ENCODE data around the gene IFRD2. TPM values are rescaled to one million over a fixed set of nuclear protein-coding genes. Genes with fewer than 3 reads are reported as not detected.

IFRD2 gene
- total RNA-seq, 2 experiments from 2014 or later = 30.0 to 30.4 TPM

- H3K27ac Mint-ChIP-seq = peak within 1 kb of the TSS; percentile 92
- no peaks in the 10 kb centered on the region for H3K9me3 Mint-ChIP-seq
- TF ChIP-seq CTCF (IDR thresholded peaks at IDR 0.05) = no peak
- H3K27me3 Mint-ChIP-seq = no peaks in the 10 kb centered on the region
- CTCF ChIA-PET = interaction anchor here (0.6 to 1.6 kb wide), 2 partner anchors 9 to 19 kb away, joined by 3 to 5 read pairs; no protein-coding TSS in a partner anchor
- intact Hi-C loops (cut with DNase I, micrococcal nuclease) = loop anchor here in 1 of 2 experiments (1.0 kb wide), 1 partner anchor 9 kb away; no protein-coding TSS in a partner anchor
- POLR2A ChIA-PET = interaction anchor here (0.5 to 4.7 kb wide), 14 partner anchors 10 to 1855 kb away, joined by 3 to 58 read pairs (median 4); partner anchors contain the start of genes CYB561D2, HYAL3, MANF and NAA80
- Histone ChIP-seq H3K36me3 (ENCODE audit: insufficient read depth, low read length) (peaks cover 45% of the 10 kb centered on the region), H3K9me3 (ENCODE audit: control insufficient read depth in 1 of 2, insufficient read depth in 1 of 2, low read length in 2 of 2) (no peaks in the 10 kb centered on the region), H3K4me3 (ENCODE audit: low read length) (peak within 1 kb of the TSS; percentile 90), H3K27ac (ENCODE audit: low read depth in 1 of 2, low read length in 2 of 2) (peak within 1 kb of the TSS; percentile 47 to 81), H3K27me3 (ENCODE audit: control insufficient read depth in 1 of 2, insufficient read depth in 2 of 2, low read length in 2 of 2) (no peaks in the 10 kb centered on the region), H3K4me1 (ENCODE audit: insufficient read depth, low read length) (peaks cover 41% of the 10 kb centered on the region)
- ATAC-seq (ENCODE audit: poor library complexity) = peak; percentile 95
- H3K36me3 Mint-ChIP-seq (ENCODE audit: low read depth) = peaks cover 52% of the 10 kb centered on the region
- DNase-seq = peak; percentile 91 to 98 (median 94)
- peak within 1 kb of the TSS; percentile 97 for H3K4me3 Mint-ChIP-seq
- peaks cover 30% of the 10 kb centered on the region for H3K4me1 Mint-ChIP-seq (ENCODE audit: low read depth)
Measured at GRCh38 chr3:50327943-50328691, 35.9 kb upstream of the IFRD2 start, which contains the start of gene TUSC2. Gene TUSC2, minus strand, starts transcription at chr3:50328223. Its CDS starts 124 bp downstream, at chr3:50328099.

- Mint-ChIP-seq H3K4me1 (ENCODE audit: low read depth) (peaks cover 30% of the 10 kb centered on the region), H3K27ac (peak overlapping the region; percentile 92), H3K4me3 (peak overlapping the region; percentile 97), H3K36me3 (ENCODE audit: low read depth) (peaks cover 49% of the 10 kb centered on the region), H3K9me3 (no peaks in the 10 kb centered on the region), H3K27me3 (no peaks in the 10 kb centered on the region)
- Histone ChIP-seq H3K4me1 (ENCODE audit: insufficient read depth, low read length) (peaks cover 46% of the 10 kb centered on the region), H3K27ac (ENCODE audit: low read depth in 1 of 2, low read length in 2 of 2) (no peak overlapping the region), H3K36me3 (ENCODE audit: insufficient read depth, low read length) (peaks cover 40% of the 10 kb centered on the region), H3K4me3 (ENCODE audit: low read length) (peak overlapping the region; percentile 90), H3K9me3 (ENCODE audit: control insufficient read depth in 1 of 2, insufficient read depth in 1 of 2, low read length in 2 of 2) (no peaks in the 10 kb centered on the region), H3K27me3 (ENCODE audit: control insufficient read depth in 1 of 2, insufficient read depth in 2 of 2, low read length in 2 of 2) (no peaks in the 10 kb centered on the region)
- ChIA-PET POLR2A (interaction anchor here (1.0 to 4.7 kb wide), 8 partner anchors 11 to 1854 kb away, joined by 3 to 58 read pairs (median 8); partner anchors contain the start of genes CYB561D2, HYAL3, MANF and NAA80), CTCF (interaction anchor here (1.6 kb wide), 1 partner anchor 10 kb away, joined by 5 read pairs; no protein-coding TSS in a partner anchor)
- ATAC-seq (ENCODE audit: poor library complexity) (no peak), DNase-seq (peak in 1 of 14 experiments; percentile 16)
- intact Hi-C loops (cut with DNase I, micrococcal nuclease) = no loop called here
- no peak for TF ChIP-seq CTCF (IDR thresholded peaks at IDR 0.05)
Measured at GRCh38 chr3:50327129-50327528, 34.9 kb upstream of the IFRD2 start.

- H3K27me3 Mint-ChIP-seq = no peaks in the 10 kb centered on the region
- ATAC-seq (ENCODE audit: poor library complexity) = no peak
- H3K27me3 ChIP-seq (ENCODE audit: control insufficient read depth in 1 of 2, insufficient read depth in 2 of 2, low read length in 2 of 2) = no peaks in the 10 kb centered on the region
- intact Hi-C loops (cut with DNase I, micrococcal nuclease) = no loop called here
- peaks cover 30% of the 10 kb centered on the region for H3K4me1 Mint-ChIP-seq (ENCODE audit: low read depth)
- H3K27ac ChIP-seq (ENCODE audit: low read depth in 1 of 2, low read length in 2 of 2) = no peak overlapping the region
- H3K27ac Mint-ChIP-seq = no peak overlapping the region
- H3K4me1 ChIP-seq (ENCODE audit: insufficient read depth, low read length) = peaks cover 54% of the 10 kb centered on the region
- no peak overlapping the region for H3K4me3 ChIP-seq (ENCODE audit: low read length)
- POLR2A ChIA-PET = interaction anchor here (4.7 kb wide), 1 partner anchor 11 kb away, joined by 58 read pairs; no protein-coding TSS in a partner anchor
- H3K4me3 Mint-ChIP-seq = peak overlapping the region; percentile 97
- DNase-seq = no peak
- H3K36me3 ChIP-seq (ENCODE audit: insufficient read depth, low read length) = peaks cover 30% of the 10 kb centered on the region
- no peaks in the 10 kb centered on the region for H3K9me3 ChIP-seq (ENCODE audit: control insufficient read depth in 1 of 2, insufficient read depth in 1 of 2, low read length in 2 of 2)
- no peaks in the 10 kb centered on the region for H3K9me3 Mint-ChIP-seq
- CTCF ChIA-PET = no interaction called here
- TF ChIP-seq CTCF (IDR thresholded peaks at IDR 0.05) = no peak
- peaks cover 39% of the 10 kb centered on the region for H3K36me3 Mint-ChIP-seq (ENCODE audit: low read depth)
Measured at GRCh38 chr3:50326182-50326541, 33.9 kb upstream of the IFRD2 start.
